GM20000 (cell line): ENCODE measurements around the gene FAM234B.

Experiments used
- DNase-seq: peaks from one replicate; pipeline ENCODE4 v3.0.0; 2012; ENCODE audit warnings: low spot score
- CTCF ChIP-seq: IDR thresholded peaks from 2 replicates; pipeline ENCODE4 v1.5.1; 2012; ENCODE audit warnings: mild to moderate bottlenecking, control low read depth; ENCODE audit errors: extremely low read depth, missing control alignments

Gene FAM234B

GRCh38 chr12:13087766-13088165 is 43.6 kb downstream of the FAM234B start:
- DNase-seq: no peak
- TF ChIP-seq CTCF: no peak

- no peak for TF ChIP-seq CTCF
- DNase-seq: no peak
Observed at GRCh38 chr12:13088496-13088895, 44.3 kb downstream of the FAM234B start.

- no peak for TF ChIP-seq CTCF
- DNase-seq: peak; percentile 34
Observed at GRCh38 chr12:13090054-13090453, 45.9 kb downstream of the FAM234B start.

- TF ChIP-seq CTCF: no peak
- DNase-seq: no peak
Observed at GRCh38 chr12:13091832-13092231, 47.7 kb downstream of the FAM234B start.

- no peak for DNase-seq
- TF ChIP-seq CTCF: no peak
Observed at GRCh38 chr12:13093191-13093847, 49.1 kb downstream of the FAM234B start.

- DNase-seq: no peak
- TF ChIP-seq CTCF: no peak
Observed at GRCh38 chr12:13093848-13094220, 49.7 kb downstream of the FAM234B start.

- peak; percentile 42 for DNase-seq
- TF ChIP-seq CTCF: no peak
Observed at GRCh38 chr12:13094367-13094766, 50.2 kb downstream of the FAM234B start.
